ENCODE results near the gene ZNF662.

GRCh38 chr3:42871592-42872196 is 34.2 kb upstream of the ZNF662 start:
- TF ChIP-seq POLR2A (IDR thresholded peaks at IDR 0.05) = no peak
- TF ChIP-seq, protein P1, sequence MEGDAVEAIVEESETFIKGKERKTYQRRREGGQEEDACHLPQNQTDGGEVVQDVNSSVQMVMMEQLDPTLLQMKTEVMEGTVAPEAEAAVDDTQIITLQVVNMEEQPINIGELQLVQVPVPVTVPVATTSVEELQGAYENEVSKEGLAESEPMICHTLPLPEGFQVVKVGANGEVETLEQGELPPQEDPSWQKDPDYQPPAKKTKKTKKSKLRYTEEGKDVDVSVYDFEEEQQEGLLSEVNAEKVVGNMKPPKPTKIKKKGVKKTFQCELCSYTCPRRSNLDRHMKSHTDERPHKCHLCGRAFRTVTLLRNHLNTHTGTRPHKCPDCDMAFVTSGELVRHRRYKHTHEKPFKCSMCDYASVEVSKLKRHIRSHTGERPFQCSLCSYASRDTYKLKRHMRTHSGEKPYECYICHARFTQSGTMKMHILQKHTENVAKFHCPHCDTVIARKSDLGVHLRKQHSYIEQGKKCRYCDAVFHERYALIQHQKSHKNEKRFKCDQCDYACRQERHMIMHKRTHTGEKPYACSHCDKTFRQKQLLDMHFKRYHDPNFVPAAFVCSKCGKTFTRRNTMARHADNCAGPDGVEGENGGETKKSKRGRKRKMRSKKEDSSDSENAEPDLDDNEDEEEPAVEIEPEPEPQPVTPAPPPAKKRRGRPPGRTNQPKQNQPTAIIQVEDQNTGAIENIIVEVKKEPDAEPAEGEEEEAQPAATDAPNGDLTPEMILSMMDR (IDR thresholded peaks at IDR 0.05) = no peak

All from stomach (tissue), 4 donors.